H9 (cell line): Measurements from ENCODE around the gene DEAF1. TPM values are rescaled to one million over a fixed set of nuclear protein-coding genes. Genes with fewer than 3 reads are reported as not detected.

Source experiments
- DNase-seq: peaks from one replicate; pipeline ENCODE4 v3.0.0-alpha.2; 2017
- H2AFZ ChIP-seq: one replicate; pipeline ENCODE4 v1.6.1; 2013; ENCODE audit warnings: mild to moderate bottlenecking, low read length, control low read depth, moderate library complexity
- H2AK5ac ChIP-seq: 2 replicates; pipeline ENCODE4 v1.6.1; 2013; ENCODE audit warnings: low read length, control low read depth, mixed read lengths; ENCODE audit not compliant: insufficient read length
- H2BK120ac ChIP-seq: one replicate; pipeline ENCODE4 v1.6.1; 2013; ENCODE audit warnings: low read depth, mild to moderate bottlenecking, low read length, control low read depth, inconsistent platforms; ENCODE audit not compliant: poor library complexity, severe bottlenecking
- H2BK12ac ChIP-seq: 2 replicates; pipeline ENCODE4 v1.6.1; 2013; ENCODE audit warnings: low read length, control low read depth, mixed read lengths, low read depth; ENCODE audit not compliant: insufficient read length
- H2BK15ac ChIP-seq: 2 replicates; pipeline ENCODE4 v1.6.1; 2013; ENCODE audit warnings: low read depth, low read length, control low read depth
- H2BK20ac ChIP-seq: one replicate; pipeline ENCODE4 v1.6.1; 2013; ENCODE audit warnings: low read depth, mild to moderate bottlenecking, low read length, control low read depth, inconsistent platforms; ENCODE audit not compliant: poor library complexity, severe bottlenecking
- H2BK5ac ChIP-seq: 2 replicates; pipeline ENCODE4 v1.6.1; 2013; ENCODE audit warnings: low read length, control low read depth, mixed read lengths; ENCODE audit not compliant: insufficient read length
- H3K14ac ChIP-seq: 2 replicates; pipeline ENCODE4 v1.6.1; 2013; ENCODE audit warnings: low read length, control low read depth; ENCODE audit not compliant: insufficient read depth
- H3K18ac ChIP-seq: 2 replicates; pipeline ENCODE4 v1.6.1; 2013; ENCODE audit warnings: low read depth, mild to moderate bottlenecking, mixed read lengths, low read length, control low read depth; ENCODE audit not compliant: insufficient read length
- H3K23ac ChIP-seq: 2 replicates; pipeline ENCODE4 v1.6.1; 2013; ENCODE audit warnings: low read length, control low read depth, mixed read lengths, low read depth; ENCODE audit not compliant: insufficient read length
- H3K23me2 ChIP-seq: 2 replicates; pipeline ENCODE4 v1.6.1; 2013; ENCODE audit warnings: low read depth, mild to moderate bottlenecking, mixed read lengths, low read length, control low read depth; ENCODE audit not compliant: insufficient read length, poor library complexity, severe bottlenecking
- H3K27ac ChIP-seq: 2 replicates; pipeline ENCODE4 v1.5.1; 2013; ENCODE audit warnings: low read length, control low read depth, mixed read lengths, low read depth; ENCODE audit not compliant: insufficient read length
- H3K27me3 ChIP-seq: 2 replicates; pipeline ENCODE4 v1.6.1; 2013; ENCODE audit warnings: low read length, control low read depth, inconsistent platforms; ENCODE audit not compliant: insufficient read depth
- H3K4ac ChIP-seq: 2 replicates; pipeline ENCODE4 v1.6.1; 2013; ENCODE audit warnings: low read depth, mild to moderate bottlenecking, control low read depth, inconsistent platforms, low read length, moderate library complexity
- H3K4me1 ChIP-seq: 2 replicates; pipeline ENCODE4 v1.6.1; 2013; ENCODE audit warnings: low read length, control low read depth, inconsistent platforms; ENCODE audit not compliant: insufficient read depth
- H3K4me2 ChIP-seq: 2 replicates; pipeline ENCODE4 v1.6.1; 2013; ENCODE audit warnings: low read length, control low read depth, mixed read lengths; ENCODE audit not compliant: insufficient read length, insufficient read depth
- H3K56ac ChIP-seq: 2 replicates; pipeline ENCODE4 v1.6.1; 2013; ENCODE audit warnings: low read depth, mild to moderate bottlenecking, mixed read lengths, low read length, control low read depth; ENCODE audit not compliant: insufficient read length
- H3K79me1 ChIP-seq: 2 replicates; pipeline ENCODE4 v1.6.1; 2013; ENCODE audit warnings: low read depth, mild to moderate bottlenecking, moderate library complexity, low read length, control low read depth, inconsistent platforms; ENCODE audit not compliant: insufficient read depth, poor library complexity, severe bottlenecking
- H3K79me2 ChIP-seq: 2 replicates; pipeline ENCODE4 v1.6.1; 2013; ENCODE audit warnings: low read length, control low read depth, inconsistent platforms; ENCODE audit not compliant: insufficient read depth
- H3K9ac ChIP-seq: 2 replicates; pipeline ENCODE4 v1.6.1; 2013; ENCODE audit warnings: low read length, control low read depth, mixed read lengths; ENCODE audit not compliant: insufficient read length; ENCODE audit errors: extremely low read depth
- H3K9me3 ChIP-seq: one replicate; pipeline ENCODE4 v1.6.1; 2013; ENCODE audit warnings: low read depth, low read length, inconsistent platforms; ENCODE audit not compliant: control insufficient read depth
- H3T11ph ChIP-seq: one replicate; pipeline ENCODE4 v1.6.1; 2013; ENCODE audit warnings: mild to moderate bottlenecking, low read length, control low read depth, inconsistent platforms
- H4K20me1 ChIP-seq: one replicate; pipeline ENCODE4 v1.6.1; 2013; ENCODE audit not compliant: control insufficient read depth, insufficient read length, insufficient read depth
- H4K5ac ChIP-seq: 2 replicates; pipeline ENCODE4 v1.6.1; 2013; ENCODE audit warnings: low read depth, mild to moderate bottlenecking, mixed read lengths, low read length, control low read depth; ENCODE audit not compliant: insufficient read length
- H4K8ac ChIP-seq: replicated peaks from 2 replicates; pipeline ENCODE4 v1.6.1; 2013; ENCODE audit warnings: low read length, control low read depth, mixed read lengths, low read depth; ENCODE audit not compliant: insufficient read length
- H4K91ac ChIP-seq: 2 replicates; pipeline ENCODE4 v1.6.1; 2013; ENCODE audit warnings: low read depth, mild to moderate bottlenecking, moderate library complexity, mixed read lengths, low read length, control low read depth; ENCODE audit not compliant: insufficient read length
- H3K27ac Mint-ChIP-seq, 3 experiments: 2 replicates in 2 of 3; 3 replicates in 1 of 3; pipeline ENCODE4 v1.8.0; 2020 to 2021; ENCODE audit warnings: mixed read lengths in 3 of 3, mild to moderate bottlenecking in 1 of 3, moderate library complexity in 1 of 3
- H3K27me3 Mint-ChIP-seq: 2 replicates; pipeline ENCODE4 v1.8.0; 2021; ENCODE audit warnings: low read depth, mild to moderate bottlenecking, moderate library complexity, mixed read lengths
- H3K36me3 Mint-ChIP-seq, 3 experiments: 2 replicates in 2 of 3; 3 replicates in 1 of 3; pipeline ENCODE4 v1.8.0; 2020 to 2021; ENCODE audit warnings: low read depth in 3 of 3, mixed read lengths in 3 of 3; ENCODE audit not compliant: insufficient read depth in 1 of 3
- H3K4me1 Mint-ChIP-seq, 2 experiments: 2 replicates each; pipeline ENCODE4 v1.8.0; 2020; ENCODE audit warnings: mixed read lengths in 2 of 2
- H3K4me3 Mint-ChIP-seq, 2 experiments: 2 replicates in 1 of 2; 3 replicates in 1 of 2; pipeline ENCODE4 v1.8.0; 2020 to 2021; ENCODE audit warnings: mild to moderate bottlenecking in 2 of 2, mixed read lengths in 2 of 2, moderate library complexity in 1 of 2
- H3K9me3 Mint-ChIP-seq, 2 experiments: 2 replicates in 1 of 2; 3 replicates in 1 of 2; pipeline ENCODE4 v1.8.0; 2020; ENCODE audit warnings: mild to moderate bottlenecking in 2 of 2, mixed read lengths in 2 of 2, moderate library complexity in 1 of 2
- WGBS: extraction: QIAGEN DNeasy Blood & Tissue Kit; methylation state at CpG from one replicate; pipeline ENCODE4 v1.1.7; 2013; ENCODE audit warnings: missing lambda C conversion rate, low lambda C conversion rate, mixed read lengths; ENCODE audit not compliant: insufficient read length; ENCODE audit errors: extremely low coverage; 5-methylcytosine and 5-hydroxymethylcytosine counted together
- total RNA-seq: library from RNA; stranded (reverse); gene quantifications from 2 replicates; pipeline ENCODE4 v1.2.1, GENCODE V29; 2021
- TF ChIP-seq, protein P1 (sequence below): fragments of 200-600 bp; sonication (generic); conservative IDR thresholded peaks from 3 replicates; pipeline ENCODE4 v1.8.0; 2021; ENCODE audit warnings: antibody characterized with exemption, mild to moderate bottlenecking

The DEAF1 gene
- total RNA-seq, 1 experiment from 2014 or later: 67.3 TPM

DNA sequence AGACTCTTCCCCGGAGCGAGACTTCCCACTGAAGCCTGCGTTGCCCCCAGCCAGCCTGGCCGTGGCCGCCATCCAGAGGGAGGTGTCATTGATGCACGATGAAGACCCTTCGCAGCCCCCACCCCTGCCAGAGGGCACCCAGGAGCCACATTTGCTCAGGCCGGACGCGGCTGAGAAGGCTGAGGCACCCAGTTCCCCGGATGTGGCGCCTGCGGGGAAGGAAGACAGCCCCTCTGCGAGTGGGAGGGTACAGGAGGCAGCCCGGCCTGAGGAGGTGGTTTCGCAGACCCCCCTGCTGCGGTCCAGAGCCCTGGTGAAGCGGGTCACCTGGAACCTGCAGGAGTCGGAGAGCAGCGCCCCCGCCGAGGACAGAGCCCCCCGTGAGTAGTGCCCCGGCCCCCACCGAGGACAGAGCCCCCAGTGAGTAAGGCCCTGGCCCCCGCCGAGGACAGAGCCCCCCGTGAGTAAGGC is 85.6 kb downstream of the DEAF1 start:
- H4K5ac ChIP-seq: no peak overlapping the region
- no CpG with 5 or more reads among the region's 28 CpGs for WGBS
- H3K27me3 ChIP-seq: no peaks in the 10 kb centered on the region
- no peak overlapping the region for H3K9ac ChIP-seq
- no peak overlapping the region for H2AK5ac ChIP-seq
- no peak overlapping the region for H4K91ac ChIP-seq
- H2BK120ac ChIP-seq: no peak overlapping the region
- TF ChIP-seq, protein P1, sequence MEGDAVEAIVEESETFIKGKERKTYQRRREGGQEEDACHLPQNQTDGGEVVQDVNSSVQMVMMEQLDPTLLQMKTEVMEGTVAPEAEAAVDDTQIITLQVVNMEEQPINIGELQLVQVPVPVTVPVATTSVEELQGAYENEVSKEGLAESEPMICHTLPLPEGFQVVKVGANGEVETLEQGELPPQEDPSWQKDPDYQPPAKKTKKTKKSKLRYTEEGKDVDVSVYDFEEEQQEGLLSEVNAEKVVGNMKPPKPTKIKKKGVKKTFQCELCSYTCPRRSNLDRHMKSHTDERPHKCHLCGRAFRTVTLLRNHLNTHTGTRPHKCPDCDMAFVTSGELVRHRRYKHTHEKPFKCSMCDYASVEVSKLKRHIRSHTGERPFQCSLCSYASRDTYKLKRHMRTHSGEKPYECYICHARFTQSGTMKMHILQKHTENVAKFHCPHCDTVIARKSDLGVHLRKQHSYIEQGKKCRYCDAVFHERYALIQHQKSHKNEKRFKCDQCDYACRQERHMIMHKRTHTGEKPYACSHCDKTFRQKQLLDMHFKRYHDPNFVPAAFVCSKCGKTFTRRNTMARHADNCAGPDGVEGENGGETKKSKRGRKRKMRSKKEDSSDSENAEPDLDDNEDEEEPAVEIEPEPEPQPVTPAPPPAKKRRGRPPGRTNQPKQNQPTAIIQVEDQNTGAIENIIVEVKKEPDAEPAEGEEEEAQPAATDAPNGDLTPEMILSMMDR: no peak
- H3K79me2 ChIP-seq: no peaks in the 10 kb centered on the region
- no peak overlapping the region for H2AFZ ChIP-seq
- H2BK15ac ChIP-seq: no peak overlapping the region
- no peaks in the 10 kb centered on the region for H3K9me3 Mint-ChIP-seq
- no peak overlapping the region for H3K4me3 Mint-ChIP-seq
- H2BK5ac ChIP-seq: no peak overlapping the region
- no peaks in the 10 kb centered on the region for H3K27me3 Mint-ChIP-seq
- H3K79me1 ChIP-seq: no peaks in the 10 kb centered on the region
- H3K4me2 ChIP-seq: no peak overlapping the region
- no peak overlapping the region for H3K56ac ChIP-seq
- H3K36me3 Mint-ChIP-seq: peaks cover 23 to 66% (median 61%) of the 10 kb centered on the region in 3 experiments
- H3K4me1 ChIP-seq: no peaks in the 10 kb centered on the region
- peaks cover 3 to 4% of the 10 kb centered on the region in 2 experiments; a peak in 1 of 4 replicates for H3K4me1 Mint-ChIP-seq
- H3T11ph ChIP-seq: no peak overlapping the region
- H3K14ac ChIP-seq: no peak overlapping the region
- no peaks in the 10 kb centered on the region for H3K23me2 ChIP-seq
- DNase-seq: no peak
- no peaks in the 10 kb centered on the region for H3K9me3 ChIP-seq
- H4K8ac ChIP-seq: no peak overlapping the region
- peaks cover 3% of the 10 kb centered on the region for H4K20me1 ChIP-seq
- H3K23ac ChIP-seq: no peak overlapping the region
- no peak overlapping the region for H2BK20ac ChIP-seq
- H3K27ac Mint-ChIP-seq: no peak overlapping the region
- no peak overlapping the region for H3K18ac ChIP-seq
- no peak overlapping the region for H3K27ac ChIP-seq
- no peak overlapping the region for H3K4ac ChIP-seq
- H2BK12ac ChIP-seq: no peak overlapping the region
